Thymus (tissue), 11 donors: ENCODE data around the gene C22orf39. TPM values are rescaled to one million over a fixed set of nuclear protein-coding genes. Genes with fewer than 3 reads are reported as not detected.
A peak's percentile ranks its signal among the peaks of the same experiment; 100 is the strongest.
"Not testable (repeated sequence)": the region's sequence is repeated elsewhere in the genome, so short reads cannot be mapped to it uniquely, and the experiment has no call there.

Experiments used
- DNase-seq, 9 donors: peaks; one replicate each; pipeline ENCODE4 v3.0.0-alpha.2; 2013; ENCODE audit warnings: low spot score in 9 of 9, low read depth in 6 of 9, missing footprints in 1 of 9
- H3K27ac ChIP-seq, 2 donors: one replicate each; pipeline ENCODE4 v1.5.1; 2013; ENCODE audit warnings: control low read depth in 1 of 2, low read depth in 1 of 2, low read length in 1 of 2, mild to moderate bottlenecking in 1 of 2, moderate library complexity in 1 of 2
- H3K27me3 ChIP-seq, 2 donors: one replicate each; pipeline ENCODE4 v1.5.1; 2013; ENCODE audit warnings: low read length in 1 of 2; ENCODE audit not compliant: control insufficient read depth in 2 of 2, insufficient read depth in 1 of 2
- H3K36me3 ChIP-seq, 2 donors: one replicate each; pipeline ENCODE4 v1.5.1; 2013; ENCODE audit warnings: low read length in 1 of 2, mild to moderate bottlenecking in 1 of 2, moderate library complexity in 1 of 2; ENCODE audit not compliant: control insufficient read depth in 2 of 2, insufficient read depth in 2 of 2
- H3K4me1 ChIP-seq, 2 donors: one replicate each; pipeline ENCODE4 v1.5.1; 2013; ENCODE audit warnings: low read length in 2 of 2; ENCODE audit not compliant: control insufficient read depth in 2 of 2, insufficient read depth in 2 of 2
- H3K4me3 ChIP-seq, 2 donors: one replicate each; pipeline ENCODE4 v1.5.1; 2013; ENCODE audit warnings: low read length in 2 of 2, control low read depth in 1 of 2, mild to moderate bottlenecking in 1 of 2
- H3K9me3 ChIP-seq, 2 donors: one replicate each; pipeline ENCODE4 v1.5.1; 2013; ENCODE audit warnings: low read length in 1 of 2, mild to moderate bottlenecking in 1 of 2; ENCODE audit not compliant: control insufficient read depth in 2 of 2, insufficient read depth in 1 of 2
- WGBS: extraction: QIAGEN DNeasy Blood & Tissue Kit; methylation state at CpG from one replicate; pipeline ENCODE4 v1.1.7; 2013; 5-methylcytosine and 5-hydroxymethylcytosine counted together
- polyA plus RNA-seq: library from polyadenylated mRNA; stranded (reverse); fragments of 200-250 nt; gene quantifications from one replicate; pipeline ENCODE4 v1.2.3, GENCODE V29; 2013
- total RNA-seq: library from RNA; stranded (reverse); fragments of 120-200 nt; gene quantifications from one replicate; pipeline ENCODE4 v1.2.4, GENCODE V29; 2013
- donor health status: healthy.

C22orf39 gene
- total and polyA plus RNA-seq, 2 donors: 34.5 to 43.4 TPM

GRCh38 chr22:19440411-19441195, 6.9 kb downstream of the C22orf39 start:
- no peaks in the 10 kb centered on the region for H3K9me3 ChIP-seq
- H3K27me3 ChIP-seq: no peaks in the 10 kb centered on the region
- H3K36me3 ChIP-seq: peaks cover 27 to 43% of the 10 kb centered on the region in 2 donors
- no peak for DNase-seq
- no peak overlapping the region for H3K4me3 ChIP-seq
- H3K4me1 ChIP-seq: no peaks in the 10 kb centered on the region
- 97% methylated on average over 8 of the region's 8 CpGs for WGBS
- no peak overlapping the region for H3K27ac ChIP-seq

DNA sequence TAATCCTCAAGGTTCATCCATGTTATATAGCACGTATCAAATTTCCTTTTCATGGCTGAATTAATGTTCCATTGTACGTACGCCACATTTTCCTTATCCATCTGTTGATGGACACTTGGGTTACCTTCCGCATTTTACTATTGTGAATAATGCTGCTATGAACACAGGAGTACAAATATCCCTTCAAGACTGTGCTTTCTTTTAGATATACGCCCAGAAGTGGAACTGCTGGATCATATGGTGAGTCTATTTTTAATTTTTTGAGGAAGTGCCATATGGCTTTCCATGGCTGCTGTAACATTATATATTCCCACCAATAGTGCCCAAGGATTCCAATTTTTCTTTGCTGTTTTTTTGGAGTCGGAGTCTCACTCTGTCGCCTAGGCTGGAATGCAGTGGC, 9.2 kb downstream of the C22orf39 start:
- Histone ChIP-seq H3K27ac (no peak overlapping the region), H3K4me1 (peaks cover 0 to under 1% of the 10 kb centered on the region in 2 donors), H3K36me3 (peaks cover 23 to 35% of the 10 kb centered on the region in 2 donors), H3K9me3 (no peaks in the 10 kb centered on the region), H3K4me3 (no peak overlapping the region), H3K27me3 (no peaks in the 10 kb centered on the region)
- DNase-seq: no peak
- 92% methylated on average over 7 of the region's 7 CpGs for WGBS

DNA sequence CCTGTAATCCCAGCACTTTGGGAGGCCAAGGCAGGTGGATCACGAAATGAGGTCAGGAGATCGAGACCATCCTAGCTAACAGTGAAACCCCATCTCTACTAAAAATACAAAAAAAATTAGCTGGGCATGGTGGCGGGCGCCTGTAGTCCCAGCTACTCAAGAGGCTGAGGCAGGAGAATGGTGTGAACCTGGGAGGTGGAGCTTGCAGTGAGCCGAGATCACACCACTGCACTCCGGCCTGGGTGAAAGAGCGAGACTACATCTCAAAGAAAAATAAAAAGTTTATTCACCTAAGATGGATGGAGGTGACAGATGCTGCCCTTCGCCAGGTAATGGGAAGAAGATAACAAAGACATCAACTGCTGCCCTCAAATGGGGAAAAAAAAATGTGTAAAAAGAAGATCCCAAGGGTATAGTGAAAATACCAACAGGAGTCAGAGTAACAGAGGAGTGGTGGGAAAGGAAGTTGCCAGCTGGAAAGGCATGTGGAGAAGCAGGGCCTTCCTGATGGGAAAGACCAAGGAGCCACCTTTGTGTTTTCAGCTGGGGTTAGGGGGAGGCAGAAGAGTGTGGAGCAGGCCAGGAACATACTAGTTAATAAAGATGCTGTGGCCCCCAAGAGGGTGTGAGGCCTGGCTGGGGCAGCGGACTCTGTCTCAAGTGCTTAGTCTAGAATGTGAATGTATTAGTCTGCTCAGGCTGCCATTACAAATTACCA, 10.9 kb downstream of the C22orf39 start:
- WGBS: 98% methylated on average over 9 of the region's 9 CpGs
- not testable (repeated sequence) for DNase-seq

DNA sequence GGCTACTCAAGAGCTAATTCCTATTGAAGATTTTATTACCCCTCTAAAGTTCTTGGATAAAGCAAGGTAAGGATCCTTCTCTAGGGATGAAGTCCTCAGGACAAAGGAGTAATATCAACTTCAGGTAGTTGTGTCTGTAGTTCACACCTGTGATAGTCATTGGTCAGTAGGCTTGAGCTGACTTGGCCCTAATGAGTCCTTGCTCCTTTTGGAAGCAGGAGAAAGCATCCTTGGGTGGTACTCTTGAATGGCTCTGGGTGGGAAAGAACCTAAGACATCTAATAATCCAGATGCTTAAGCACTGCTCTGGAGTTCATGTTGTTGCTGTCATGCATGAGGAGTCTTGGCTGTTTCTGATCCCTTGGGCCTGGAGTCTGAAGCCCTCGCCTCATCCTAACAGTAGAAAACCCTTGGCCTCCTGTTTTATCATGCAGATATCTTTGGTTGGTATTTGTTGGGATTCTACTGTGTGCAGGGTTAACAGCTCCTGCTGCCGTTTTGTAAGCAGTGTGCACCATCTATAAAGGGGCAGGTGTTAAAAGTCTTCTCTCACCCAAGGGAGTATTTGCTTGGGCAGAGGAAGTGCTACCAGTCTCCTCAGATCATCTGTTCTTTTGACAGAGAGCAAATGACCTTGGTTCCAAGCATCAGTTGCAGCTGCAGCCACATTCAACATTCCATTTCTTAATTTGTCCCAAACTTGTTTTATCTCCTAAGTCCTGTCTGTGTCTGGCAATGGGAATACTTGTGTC, 12.5 kb downstream of the C22orf39 start:
- DNase-seq: no peak
- 91% methylated on average over 2 of the region's 2 CpGs for WGBS
- Histone ChIP-seq H3K27me3 (no peaks in the 10 kb centered on the region), H3K36me3 (peaks cover 20% of the 10 kb centered on the region in 2 donors), H3K4me1 (peaks cover 5 to 15% of the 10 kb centered on the region in 2 donors), H3K9me3 (no peaks in the 10 kb centered on the region), H3K27ac (no peak overlapping the region), H3K4me3 (no peak overlapping the region)

More for the DNA sequence above, 10.9 kb downstream of the C22orf39 start:
- not testable (repeated sequence) for H3K9me3 ChIP-seq, H3K27me3 ChIP-seq, H3K4me3 ChIP-seq, H3K27ac ChIP-seq, H3K4me1 ChIP-seq
- peaks cover 20 to 30% of the 10 kb centered on the region in 2 donors for H3K36me3 ChIP-seq

GRCh38 chr22:19434401-19434800, 13.1 kb downstream of the C22orf39 start:
- Histone ChIP-seq H3K4me1 (peaks cover 9 to 18% of the 10 kb centered on the region in 2 donors), H3K9me3 (no peaks in the 10 kb centered on the region), H3K4me3 (no peak overlapping the region), H3K27me3 (no peaks in the 10 kb centered on the region), H3K36me3 (peaks cover 15 to 20% of the 10 kb centered on the region in 2 donors), H3K27ac (no peak overlapping the region)
- WGBS: 98% methylated on average over 7 of the region's 7 CpGs
- DNase-seq: no peak

DNA sequence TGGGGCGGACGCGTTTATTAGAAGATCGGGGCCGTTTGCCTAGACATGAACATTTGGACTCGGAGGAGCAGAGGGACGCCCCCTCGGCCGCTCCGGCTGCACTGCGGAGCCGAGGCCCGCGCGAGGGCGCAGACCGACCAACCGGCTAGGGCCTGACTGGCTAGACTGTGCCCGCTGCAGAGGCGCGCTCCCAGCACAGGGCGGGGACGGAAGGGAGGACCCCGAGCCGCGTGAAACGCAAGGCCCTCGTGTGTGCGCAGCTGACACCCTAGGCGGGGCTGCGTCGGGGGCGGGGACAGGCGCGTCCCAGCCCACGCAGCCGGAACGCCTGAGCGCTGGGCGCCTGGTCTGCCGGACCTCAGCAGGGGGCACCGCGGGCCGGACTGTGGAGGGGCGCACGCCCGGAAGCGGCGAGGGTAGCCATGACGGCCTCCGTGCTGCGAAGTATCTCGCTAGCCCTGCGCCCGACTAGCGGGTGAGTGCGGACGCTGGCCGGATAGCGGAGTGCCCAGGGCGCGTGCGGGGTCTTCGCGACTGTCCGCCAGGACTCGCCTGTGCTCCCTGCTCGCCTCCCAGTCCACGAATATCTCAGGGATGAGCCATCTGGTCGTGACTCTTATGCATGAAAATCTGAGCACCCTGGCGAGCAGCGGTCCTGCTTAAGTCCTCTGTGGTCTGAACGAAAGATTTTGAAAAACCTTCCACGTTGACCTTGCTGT, 15.2 kb downstream of the C22orf39 start, which contains the start of gene MRPL40:
Gene MRPL40, plus strand, starts transcription at position 413 of the 719 bp plus-strand sequence. Its CDS starts 10 bp downstream, at position 423.
- DNase-seq: peak in 8 of 9 donors; percentile 55 to 90 (median 78)
- WGBS: under 1% methylated on average over 74 of the region's 74 CpGs

GRCh38 chr22:19431649-19432132, 15.8 kb downstream of the C22orf39 start, which contains the start of gene HIRA:
Gene HIRA (minus strand): TSS chr22:19431733. CDS start chr22:19431476, 257 bp downstream.
- H3K27ac ChIP-seq: peak within 1 kb of the TSS; percentile 95 to 96
- under 1% methylated on average over 66 of the region's 66 CpGs for WGBS
- peak in 8 of 9 donors; percentile 53 to 92 (median 77) for DNase-seq
- H3K27me3 ChIP-seq: no peaks in the 10 kb centered on the region
- peaks cover 9 to 23% of the 10 kb centered on the region in 2 donors for H3K36me3 ChIP-seq
- no peaks in the 10 kb centered on the region for H3K9me3 ChIP-seq
- H3K4me1 ChIP-seq: peaks cover 20 to 38% of the 10 kb centered on the region in 2 donors
- H3K4me3 ChIP-seq: peak within 1 kb of the TSS; percentile 91 to 93

More for the DNA sequence above, 15.2 kb downstream of the C22orf39 start, which contains the start of gene MRPL40:
- peaks cover 15 to 27% of the 10 kb centered on the region in 2 donors for H3K36me3 ChIP-seq
- H3K4me3 ChIP-seq: peak within 1 kb of the TSS; percentile 91 to 93
- no peaks in the 10 kb centered on the region for H3K9me3 ChIP-seq
- peaks cover 20 to 35% of the 10 kb centered on the region in 2 donors for H3K4me1 ChIP-seq
- H3K27ac ChIP-seq: peak within 1 kb of the TSS; percentile 95 to 96
- H3K27me3 ChIP-seq: no peaks in the 10 kb centered on the region

DNA sequence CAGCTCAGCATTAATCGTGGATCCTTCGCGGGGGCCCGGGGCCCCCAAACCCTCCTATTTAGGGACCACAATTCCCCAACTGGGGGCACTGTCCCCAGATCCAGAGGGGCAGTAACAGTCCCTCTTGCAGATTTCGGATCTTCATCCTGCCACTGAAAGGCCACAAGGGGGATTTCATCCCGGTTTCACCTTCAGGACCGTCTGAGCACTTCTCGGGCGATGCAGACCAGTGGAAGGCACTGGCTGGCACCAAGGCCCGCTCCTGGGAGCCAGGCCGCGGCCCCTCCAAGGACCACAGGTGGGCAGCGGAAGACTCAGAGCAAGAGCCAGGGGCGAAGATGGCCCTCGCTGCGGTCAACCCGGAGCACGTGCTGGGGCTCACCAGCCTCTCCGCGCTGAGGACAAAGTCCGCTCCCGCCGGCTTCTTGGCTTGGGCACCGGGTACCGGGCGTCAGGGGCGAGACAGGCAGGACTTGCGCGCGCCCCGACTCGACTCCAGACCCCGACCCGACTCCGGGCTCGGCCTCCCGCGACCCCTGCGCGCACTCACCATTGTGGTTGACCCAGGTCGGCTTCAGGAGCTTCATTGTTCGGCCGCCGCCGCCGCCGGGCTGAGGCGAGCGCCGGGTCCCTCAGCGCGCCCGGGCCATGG, 16.5 kb downstream of the C22orf39 start:
- Histone ChIP-seq H3K27me3 (no peaks in the 10 kb centered on the region), H3K27ac (peak overlapping the region; percentile 91 to 96), H3K9me3 (no peaks in the 10 kb centered on the region), H3K4me1 (peaks cover 20 to 41% of the 10 kb centered on the region in 2 donors), H3K4me3 (peak overlapping the region; percentile 91 to 93), H3K36me3 (peaks cover 8 to 26% of the 10 kb centered on the region in 2 donors)
- peak in 1 of 9 donors; percentile 26 for DNase-seq
- WGBS: under 1% methylated on average over 53 of the region's 53 CpGs
